ENCODE measurements around the gene RANBP3. TPM values are rescaled to one million over a fixed set of nuclear protein-coding genes. Genes with fewer than 3 reads are reported as not detected.

The RANBP3 gene
- total RNA-seq, 1 experiment from 2014 or later: 62.4 TPM

DNA sequence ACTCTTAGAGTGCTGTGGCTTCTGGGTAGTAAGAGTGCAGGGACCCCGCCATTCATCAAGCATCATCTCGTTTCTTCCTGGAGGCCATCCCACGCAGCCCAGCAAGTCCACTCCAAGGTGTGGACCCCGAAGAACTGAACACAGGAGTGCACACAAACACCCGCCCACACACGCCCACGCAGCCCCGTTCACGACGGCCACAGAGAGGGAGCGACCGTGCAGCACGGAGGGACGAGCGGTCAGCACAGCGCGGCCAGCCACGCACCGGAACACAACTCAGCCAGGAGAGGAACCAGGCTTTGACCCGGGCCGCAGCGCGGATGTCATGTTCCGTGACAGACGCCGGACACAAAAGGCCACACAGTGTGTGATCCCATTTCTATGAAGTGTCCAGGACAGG, 18.2 kb upstream of the RANBP3 start:
- Histone ChIP-seq H3K4me2 (ENCODE audit: low read length) (no peak overlapping the region), H3K4me3 (replicated peaks in 1 of 2; ENCODE audit: low read depth in 1 of 2, low read length in 2 of 2) (no peak overlapping the region), H3K27ac (ENCODE audit: low read depth, low read length) (no peak overlapping the region), H3K79me2 (ENCODE audit: insufficient read depth, low read length) (no peaks in the 10 kb centered on the region), H3K9ac (ENCODE audit: low read length) (no peak overlapping the region), H2AFZ (ENCODE audit: low read depth, low read length, poor library complexity, severe bottlenecking) (no peak overlapping the region), H3K4me1 (ENCODE audit: control insufficient read depth in 1 of 2, insufficient read depth in 2 of 2, low read length in 2 of 2) (no peaks in the 10 kb centered on the region), H3K9me3 (ENCODE audit: control insufficient read depth in 1 of 2, insufficient read depth in 1 of 2, low read depth in 1 of 2, low read length in 2 of 2) (no peaks in the 10 kb centered on the region), H3K9me2 (ENCODE audit: insufficient read depth) (no peaks in the 10 kb centered on the region), H4K20me1 (ENCODE audit: insufficient read depth) (no peaks in the 10 kb centered on the region), H3K36me3 (ENCODE audit: control insufficient read depth in 1 of 2, insufficient read depth in 2 of 2, low read length in 2 of 2) (no peaks in the 10 kb centered on the region), H3K27me3 (ENCODE audit: insufficient read depth, low read length) (no peaks in the 10 kb centered on the region)
- ChIA-PET RAD21 (ENCODE audit: low non-redundant PET in 1 of 2, low total read pairs in 2 of 2, uncharacterized antibody in 2 of 2, unreplicated experiment in 2 of 2) (no interaction called here), CTCF (no interaction called here), POLR2A (no interaction called here)
- DNase-seq (ENCODE audit: low read depth, low spot score) (no peak), ATAC-seq (no peak)
- intact Hi-C loops (cut with micrococcal nuclease): no loop called here
- no peak for TF ChIP-seq SIN3A (IDR thresholded peaks at IDR 0.05; ENCODE audit: low read depth)
- no peak for TF ChIP-seq YY1 (IDR thresholded peaks at IDR 0.05; ENCODE audit: extremely low read depth, insufficient replicate concordance, low read depth, low read length)
- TF ChIP-seq CEBPB (IDR thresholded peaks at IDR 0.05; ENCODE audit: low read depth): no peak
- TF ChIP-seq ZFX (IDR thresholded peaks at IDR 0.05): no peak
- TF ChIP-seq POLR2A (IDR thresholded peaks at IDR 0.05; ENCODE audit: borderline replicate concordance, extremely low read depth, insufficient read depth, insufficient read length): no peak
- no peak for TF ChIP-seq CTCF (IDR thresholded peaks at IDR 0.05 in 2 of 3, conservative IDR thresholded peaks at IDR 0.05 in 1 of 3; ENCODE audit: borderline replicate concordance in 1 of 3, insufficient read depth in 1 of 3, low read depth in 2 of 3, low read length in 2 of 3)
- TF ChIP-seq, protein P1, sequence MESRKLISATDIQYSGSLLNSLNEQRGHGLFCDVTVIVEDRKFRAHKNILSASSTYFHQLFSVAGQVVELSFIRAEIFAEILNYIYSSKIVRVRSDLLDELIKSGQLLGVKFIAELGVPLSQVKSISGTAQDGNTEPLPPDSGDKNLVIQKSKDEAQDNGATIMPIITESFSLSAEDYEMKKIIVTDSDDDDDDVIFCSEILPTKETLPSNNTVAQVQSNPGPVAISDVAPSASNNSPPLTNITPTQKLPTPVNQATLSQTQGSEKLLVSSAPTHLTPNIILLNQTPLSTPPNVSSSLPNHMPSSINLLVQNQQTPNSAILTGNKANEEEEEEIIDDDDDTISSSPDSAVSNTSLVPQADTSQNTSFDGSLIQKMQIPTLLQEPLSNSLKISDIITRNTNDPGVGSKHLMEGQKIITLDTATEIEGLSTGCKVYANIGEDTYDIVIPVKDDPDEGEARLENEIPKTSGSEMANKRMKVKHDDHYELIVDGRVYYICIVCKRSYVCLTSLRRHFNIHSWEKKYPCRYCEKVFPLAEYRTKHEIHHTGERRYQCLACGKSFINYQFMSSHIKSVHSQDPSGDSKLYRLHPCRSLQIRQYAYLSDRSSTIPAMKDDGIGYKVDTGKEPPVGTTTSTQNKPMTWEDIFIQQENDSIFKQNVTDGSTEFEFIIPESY (IDR thresholded peaks at IDR 0.05; ENCODE audit: extremely low read depth, insufficient replicate concordance, low read length): no peak
- TF ChIP-seq JUND (IDR thresholded peaks at IDR 0.05): no peak
- TF ChIP-seq POLR2AphosphoS5 (IDR thresholded peaks at IDR 0.05; ENCODE audit: low read depth, low read length): no peak
- TF ChIP-seq FOSL1 (IDR thresholded peaks at IDR 0.05; ENCODE audit: low read depth): no peak
- no peak for TF ChIP-seq ZNF274 (IDR thresholded peaks at IDR 0.05; ENCODE audit: low read depth, low read length)
- no peak for TF ChIP-seq SP1 (IDR thresholded peaks at IDR 0.05; ENCODE audit: low read depth)
- no peak for TF ChIP-seq MAX (IDR thresholded peaks at IDR 0.05)
- BruUV-seq (replicated peaks): no TSS peak

Measured in HCT116 (cell line).